DMS153 treated with DMSO at 0.1 percent for 48 hours (cell line): ENCODE measurements around the gene ZNF335.
A peak's percentile ranks its signal among the peaks of the same experiment; 100 is the strongest.

Experiments used
- DNase-seq: peaks from one replicate; lab custom pipeline; 2025; ENCODE audit not compliant: unreplicated experiment; lab: John Stamatoyannopoulos, UW

Gene ZNF335

GRCh38 chr20:45971675-45972499, at the start of gene ZNF335:
Gene ZNF335, minus strand, starts transcription at chr20:45972203. Its CDS starts 793 bp downstream, at chr20:45971410.
- peak; percentile 85 for DNase-seq

DNA sequence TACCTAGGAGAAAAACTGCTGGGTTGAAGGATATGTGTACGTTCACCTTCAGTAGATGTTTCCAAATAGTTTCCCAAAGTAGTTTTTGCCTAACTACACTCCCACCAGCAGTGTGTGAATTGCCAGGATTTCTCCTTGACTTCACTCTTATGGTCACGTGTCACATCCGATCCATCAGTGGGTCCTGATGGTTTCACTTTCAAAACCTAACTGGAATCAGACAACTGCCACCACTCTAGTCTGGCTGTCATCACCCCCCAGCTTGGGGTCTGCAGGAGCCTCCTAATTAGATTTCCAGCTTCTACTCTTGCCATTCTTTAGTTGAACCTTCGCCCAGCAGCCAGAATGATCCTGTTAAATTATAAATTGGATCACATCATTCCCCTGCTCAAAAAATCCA, 48.6 kb upstream of the ZNF335 start:
- no peak for DNase-seq

- no peak for DNase-seq
Observed at GRCh38 chr20:46018611-46019010, 46.6 kb upstream of the ZNF335 start.

GRCh38 chr20:46018112-46018511, 46.1 kb upstream of the ZNF335 start:
- no peak for DNase-seq

- no peak for DNase-seq
Observed at GRCh38 chr20:46017272-46017671, 45.3 kb upstream of the ZNF335 start.

GRCh38 chr20:46014517-46015396, 42.8 kb upstream of the ZNF335 start:
- no peak for DNase-seq

DNA sequence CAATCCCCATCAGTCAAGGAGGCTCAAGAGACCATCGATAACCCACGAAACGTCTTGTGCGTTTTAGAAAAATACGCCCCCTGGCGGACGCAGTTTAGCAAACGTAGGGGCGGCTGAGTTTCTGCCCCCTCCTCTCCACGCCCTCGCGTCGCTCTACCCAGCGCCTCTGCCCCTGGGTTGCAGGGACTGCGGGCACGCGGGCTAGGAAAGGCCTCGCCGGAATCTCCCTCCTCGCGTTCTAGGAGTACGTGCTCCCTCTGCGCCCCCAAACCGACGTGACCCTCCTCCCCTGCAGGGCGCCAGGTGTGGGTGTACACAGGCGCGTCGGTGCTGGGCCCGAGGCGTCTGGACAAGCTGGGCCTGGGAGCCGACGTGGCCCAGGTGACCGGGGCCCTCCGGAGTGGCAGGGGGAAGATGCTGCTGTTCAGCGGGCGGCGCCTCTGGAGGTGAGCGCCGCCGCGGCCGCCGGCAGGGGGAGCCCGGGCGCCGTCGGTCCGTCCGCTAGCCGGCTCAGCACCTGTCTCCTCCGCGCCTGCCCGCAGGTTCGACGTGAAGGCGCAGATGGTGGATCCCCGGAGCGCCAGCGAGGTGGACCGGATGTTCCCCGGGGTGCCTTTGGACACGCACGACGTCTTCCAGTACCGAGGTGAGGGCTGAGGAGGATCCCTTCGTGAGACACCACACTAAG, 42.0 kb upstream of the ZNF335 start:
- peak; percentile 78 for DNase-seq

- no peak for DNase-seq
Observed at GRCh38 chr20:46013322-46013828, 41.4 kb upstream of the ZNF335 start.

- no peak for DNase-seq
Observed at GRCh38 chr20:46012921-46013320, 40.9 kb upstream of the ZNF335 start.

DNA sequence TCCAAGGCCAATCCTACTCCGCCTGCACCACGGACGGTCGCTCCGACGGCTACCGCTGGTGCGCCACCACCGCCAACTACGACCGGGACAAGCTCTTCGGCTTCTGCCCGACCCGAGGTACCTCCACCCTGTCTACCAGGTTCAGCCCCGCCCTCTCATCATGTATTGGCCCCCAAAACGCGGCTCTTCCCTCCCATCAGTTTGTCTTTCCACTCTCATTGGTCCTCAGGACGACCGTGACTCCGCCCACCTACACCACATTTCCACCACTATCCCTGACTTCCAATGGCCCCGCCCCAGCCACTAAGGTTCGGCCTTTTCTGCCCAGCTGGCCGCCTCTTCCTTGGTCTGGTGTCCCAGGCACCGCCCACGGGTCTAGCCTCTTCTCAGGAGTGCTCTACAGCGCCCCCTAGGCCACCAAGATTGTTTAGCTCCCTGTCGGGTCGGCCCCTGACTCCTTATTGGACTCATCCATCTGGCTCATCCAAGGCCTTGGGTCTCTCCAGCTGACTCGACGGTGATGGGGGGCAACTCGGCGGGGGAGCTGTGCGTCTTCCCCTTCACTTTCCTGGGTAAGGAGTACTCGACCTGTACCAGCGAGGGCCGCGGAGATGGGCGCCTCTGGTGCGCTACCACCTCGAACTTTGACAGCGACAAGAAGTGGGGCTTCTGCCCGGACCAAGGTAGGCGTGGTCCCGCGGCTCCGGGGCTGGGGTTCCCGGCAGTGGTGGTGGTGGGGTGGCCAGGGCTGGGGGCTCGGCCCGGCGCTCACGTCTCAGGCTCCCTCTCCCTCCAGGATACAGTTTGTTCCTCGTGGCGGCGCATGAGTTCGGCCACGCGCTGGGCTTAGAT, 39.9 kb upstream of the ZNF335 start:
- no peak for DNase-seq

GRCh38 chr20:46010491-46011391, 38.7 kb upstream of the ZNF335 start:
- no peak for DNase-seq

DNA sequence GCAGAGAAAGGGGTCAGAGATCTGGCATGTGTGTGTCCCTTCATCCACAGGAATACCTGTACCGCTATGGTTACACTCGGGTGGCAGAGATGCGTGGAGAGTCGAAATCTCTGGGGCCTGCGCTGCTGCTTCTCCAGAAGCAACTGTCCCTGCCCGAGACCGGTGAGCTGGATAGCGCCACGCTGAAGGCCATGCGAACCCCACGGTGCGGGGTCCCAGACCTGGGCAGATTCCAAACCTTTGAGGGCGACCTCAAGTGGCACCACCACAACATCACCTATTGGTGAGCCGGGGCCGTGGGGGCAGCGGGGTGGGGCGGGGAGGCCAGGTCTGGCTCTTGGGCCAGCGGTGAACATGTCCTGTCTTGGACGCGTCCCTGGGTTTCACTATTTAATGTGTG, 37.8 kb upstream of the ZNF335 start:
- DNase-seq = no peak

DNA sequence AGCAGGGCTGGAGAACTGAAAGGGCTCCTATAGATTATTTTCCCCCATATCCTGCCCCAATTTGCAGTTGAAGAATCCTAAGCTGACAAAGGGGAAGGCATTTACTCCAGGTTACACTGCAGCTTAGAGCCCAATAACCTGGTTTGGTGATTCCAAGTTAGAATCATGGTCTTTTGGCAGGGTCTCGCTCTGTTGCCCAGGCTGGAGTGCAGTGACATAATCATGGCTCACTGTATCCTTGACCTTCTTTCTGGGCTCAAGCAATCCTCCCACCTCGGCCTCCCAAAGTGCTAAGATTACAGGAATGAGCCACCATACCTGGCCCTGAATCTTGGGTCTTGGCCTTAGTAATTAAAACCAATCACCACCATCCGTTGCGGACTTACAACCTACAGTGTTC, 35.7 kb upstream of the ZNF335 start:
- no peak for DNase-seq

DNA sequence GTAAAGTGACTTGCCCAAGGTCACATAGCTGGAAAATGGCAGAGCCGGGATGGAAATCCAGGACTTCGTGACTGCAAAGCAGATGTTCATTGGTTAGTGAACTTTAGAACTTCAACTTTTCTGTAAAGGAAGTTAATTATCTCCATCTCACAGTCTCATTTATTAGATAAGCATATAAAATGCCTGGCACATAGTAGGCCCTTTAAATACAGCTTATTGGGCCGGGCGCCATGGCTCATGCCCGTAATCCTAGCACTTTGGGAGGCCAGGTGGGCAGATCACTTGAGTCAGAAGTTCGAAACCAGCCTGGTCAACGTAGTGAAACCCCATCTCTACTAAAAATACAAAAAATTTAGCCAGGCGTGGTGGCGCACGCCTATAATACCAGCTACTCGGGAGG, 35.0 kb upstream of the ZNF335 start:
- DNase-seq = no peak

DNA sequence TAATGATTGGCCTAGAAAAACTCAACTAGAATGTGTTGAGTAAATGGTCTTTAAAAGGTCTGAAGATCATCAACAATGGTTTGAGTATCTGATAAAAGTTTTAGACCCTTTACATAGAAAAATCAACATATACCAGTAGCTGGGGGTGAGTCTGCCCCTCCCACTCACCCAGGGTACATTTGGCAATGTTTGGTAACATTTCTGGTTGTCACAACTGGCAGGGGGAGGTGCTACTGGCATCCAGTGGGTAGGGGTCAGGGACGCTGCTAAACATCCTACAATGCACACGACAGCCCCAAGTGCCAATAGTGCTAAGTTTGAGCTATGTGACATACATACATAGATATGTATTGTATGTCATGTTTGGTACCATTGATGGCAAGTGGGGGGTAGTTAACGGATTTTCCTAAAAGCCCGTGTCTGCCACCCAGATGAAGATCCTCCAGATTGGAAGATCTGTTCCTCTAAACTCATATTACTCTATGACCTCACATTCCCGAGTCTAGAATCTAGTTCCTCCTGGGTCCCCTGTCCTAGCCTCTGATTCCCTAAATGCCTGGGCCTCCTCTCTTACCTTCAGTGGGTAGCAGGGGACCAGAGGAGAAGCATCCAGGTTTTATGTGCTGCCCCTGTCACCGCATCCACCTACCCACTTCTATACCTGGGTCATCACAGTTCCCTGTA, 34.2 kb upstream of the ZNF335 start:
- no peak for DNase-seq

DNA sequence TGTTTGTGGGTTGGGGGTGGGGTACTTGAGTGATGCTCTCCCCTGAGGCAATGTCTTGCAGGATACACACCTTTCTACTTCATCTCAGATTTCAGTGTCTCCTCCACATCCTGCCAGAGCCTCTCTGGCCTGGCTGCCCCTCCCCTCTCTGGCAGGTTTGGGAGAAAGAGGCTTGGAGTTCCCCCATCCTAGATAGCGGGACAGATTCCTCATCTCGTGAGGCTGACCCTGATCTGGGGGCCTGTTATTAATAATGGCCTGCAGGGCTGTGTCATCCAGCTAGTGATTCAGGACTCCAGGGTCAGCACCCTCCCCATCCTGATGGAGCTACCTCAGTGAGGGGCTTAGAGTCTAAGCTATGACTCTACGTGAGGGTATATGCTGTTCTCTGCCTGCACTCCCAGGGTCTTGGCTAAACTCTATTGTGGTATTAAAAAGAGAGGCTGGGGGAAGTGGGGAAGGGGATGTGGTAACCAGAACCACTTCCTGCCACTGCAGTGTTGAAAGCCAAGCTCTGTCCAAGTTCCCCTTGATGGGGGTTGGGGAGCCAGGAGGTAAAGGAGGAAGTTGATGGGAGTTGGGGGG, 33.0 kb upstream of the ZNF335 start:
- DNase-seq = no peak

DNA sequence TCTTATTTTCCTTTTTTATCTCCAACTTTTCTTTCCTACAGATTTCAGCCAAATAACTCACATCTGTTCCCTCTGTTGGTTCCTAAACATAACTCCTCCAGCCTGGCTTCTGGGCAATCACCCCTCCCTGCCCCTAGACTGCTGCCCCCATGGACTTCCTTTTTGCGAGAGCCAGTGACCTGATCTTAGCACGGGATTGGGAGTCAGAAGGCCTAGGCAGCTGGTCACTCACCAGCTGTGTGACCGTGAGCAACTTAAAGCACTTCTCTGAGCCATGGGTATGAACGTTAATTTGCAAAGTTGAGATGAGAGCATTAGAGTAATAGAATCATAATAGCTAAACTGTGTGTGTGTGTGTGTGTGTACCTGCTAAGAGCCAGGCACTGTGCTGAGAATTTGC, 32.2 kb upstream of the ZNF335 start:
- DNase-seq = no peak

- no peak for DNase-seq
Observed at GRCh38 chr20:46002008-46002407, 30.0 kb upstream of the ZNF335 start.
